ENCODE measurements around the gene PNKD. TPM values are rescaled to one million over a fixed set of nuclear protein-coding genes. Genes with fewer than 3 reads are reported as not detected.
"Not testable (repeated sequence)": the region's sequence is repeated elsewhere in the genome, so short reads cannot be mapped to it uniquely, and the experiment has no call there.

Gene PNKD
- total and polyA plus RNA-seq, 3 donors from 2014 or later, result 79.3 to 90.7 (median 84.2) TPM

- Histone ChIP-seq H3K9me3 (no peaks in the 10 kb centered on the region), H3K36me3 (ENCODE audit: low read depth, missing control alignments) (no peaks in the 10 kb centered on the region), H3K27ac (peak overlapping the region in 1 of 2 donors; percentile 69), H3K4me3 (peak overlapping the region in 1 of 2 donors; percentile 92), H3K4me1 (peaks cover 30% of the 10 kb centered on the region), H3K27me3 (no peaks in the 10 kb centered on the region)
- no peak for DNase-seq
- intact Hi-C loops (cut with DNase I; ENCODE audit: low total_unique reads), result no loop called here
- WGBS, 2 donors, result 36 to 37% methylated on average over 4 of the region's 4 CpGs
- TF ChIP-seq, protein P1, sequence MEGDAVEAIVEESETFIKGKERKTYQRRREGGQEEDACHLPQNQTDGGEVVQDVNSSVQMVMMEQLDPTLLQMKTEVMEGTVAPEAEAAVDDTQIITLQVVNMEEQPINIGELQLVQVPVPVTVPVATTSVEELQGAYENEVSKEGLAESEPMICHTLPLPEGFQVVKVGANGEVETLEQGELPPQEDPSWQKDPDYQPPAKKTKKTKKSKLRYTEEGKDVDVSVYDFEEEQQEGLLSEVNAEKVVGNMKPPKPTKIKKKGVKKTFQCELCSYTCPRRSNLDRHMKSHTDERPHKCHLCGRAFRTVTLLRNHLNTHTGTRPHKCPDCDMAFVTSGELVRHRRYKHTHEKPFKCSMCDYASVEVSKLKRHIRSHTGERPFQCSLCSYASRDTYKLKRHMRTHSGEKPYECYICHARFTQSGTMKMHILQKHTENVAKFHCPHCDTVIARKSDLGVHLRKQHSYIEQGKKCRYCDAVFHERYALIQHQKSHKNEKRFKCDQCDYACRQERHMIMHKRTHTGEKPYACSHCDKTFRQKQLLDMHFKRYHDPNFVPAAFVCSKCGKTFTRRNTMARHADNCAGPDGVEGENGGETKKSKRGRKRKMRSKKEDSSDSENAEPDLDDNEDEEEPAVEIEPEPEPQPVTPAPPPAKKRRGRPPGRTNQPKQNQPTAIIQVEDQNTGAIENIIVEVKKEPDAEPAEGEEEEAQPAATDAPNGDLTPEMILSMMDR (IDR thresholded peaks at IDR 0.05), result no peak
- TF ChIP-seq POLR2A (IDR thresholded peaks at IDR 0.05), result no peak
Observed at GRCh38 chr2:218271487-218271797, 1.1 kb downstream of the PNKD start.

GRCh38 chr2:218271865-218272530, 1.7 kb downstream of the PNKD start:
- H3K4me1 ChIP-seq, result peaks cover 30% of the 10 kb centered on the region
- WGBS, 2 donors, result 44 to 49% methylated on average over 4 to 5 of the region's 5 CpGs

DNA sequence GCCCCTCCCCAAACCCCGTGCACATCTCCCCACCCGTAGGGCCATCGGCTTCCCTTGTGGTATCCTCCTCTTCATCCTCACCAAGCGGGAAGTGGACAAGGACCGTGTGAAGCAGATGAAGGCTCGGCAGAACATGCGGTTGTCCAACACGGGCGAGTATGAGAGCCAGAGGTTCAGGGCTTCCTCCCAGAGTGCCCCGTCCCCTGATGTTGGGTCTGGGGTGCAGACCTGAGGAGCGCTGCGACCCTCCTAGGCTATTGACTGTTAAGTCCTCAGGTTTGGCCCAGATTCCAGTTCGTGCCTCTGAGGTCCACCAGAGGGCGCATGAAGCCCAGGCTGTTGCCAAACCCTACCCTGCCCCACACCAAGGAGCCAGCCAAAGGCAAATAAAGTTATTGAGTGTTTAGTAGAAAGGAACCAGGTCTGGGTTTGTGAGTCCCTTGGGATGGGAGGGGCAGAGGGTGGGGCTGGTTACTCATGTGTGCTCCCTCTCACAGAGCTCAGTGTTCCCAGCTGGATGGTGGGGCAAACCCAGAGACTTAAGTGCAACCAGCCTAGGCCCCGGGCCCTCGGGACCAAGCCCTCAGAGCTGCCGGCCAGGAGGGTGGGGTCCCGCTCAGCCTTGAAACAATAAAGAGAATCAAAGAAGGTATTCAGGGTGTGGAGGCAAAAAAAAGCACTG, 2.4 kb downstream of the PNKD start:
- no peaks in the 10 kb centered on the region for H3K36me3 ChIP-seq (ENCODE audit: low read depth, missing control alignments)
- H3K9me3 ChIP-seq, result no peaks in the 10 kb centered on the region
- no peak overlapping the region for H3K4me3 ChIP-seq
- 28 to 32% methylated on average over 13 to 18 of the region's 18 CpGs for WGBS, 2 donors
- no peak for TF ChIP-seq POLR2A (IDR thresholded peaks at IDR 0.05)
- TF ChIP-seq, protein P1 (IDR thresholded peaks at IDR 0.05), result peak; percentile 85 to 87 (median 86)
- intact Hi-C loops (cut with DNase I; ENCODE audit: low total_unique reads), result no loop called here
- peak overlapping the region; percentile 21 to 71 for H3K27ac ChIP-seq
- H3K27me3 ChIP-seq, result no peaks in the 10 kb centered on the region
- DNase-seq, result peak; percentile 85
- peaks cover 30% of the 10 kb centered on the region for H3K4me1 ChIP-seq

More at GRCh38 chr2:218271865-218272530, 1.7 kb downstream of the PNKD start:
- Histone ChIP-seq H3K36me3 (ENCODE audit: low read depth, missing control alignments) (no peaks in the 10 kb centered on the region), H3K4me3 (no peak overlapping the region), H3K27me3 (no peaks in the 10 kb centered on the region), H3K27ac (peak overlapping the region; percentile 21 to 56), H3K9me3 (no peaks in the 10 kb centered on the region)
- DNase-seq, result no peak
- no peak for TF ChIP-seq POLR2A (IDR thresholded peaks at IDR 0.05)
- TF ChIP-seq, protein P1 (IDR thresholded peaks at IDR 0.05), result no peak
- intact Hi-C loops (cut with DNase I; ENCODE audit: low total_unique reads), result no loop called here

GRCh38 chr2:218273214-218273907, 3.0 kb downstream of the PNKD start:
- not testable (repeated sequence) for H3K4me3 ChIP-seq
- H3K4me1 ChIP-seq, result peaks cover 30% of the 10 kb centered on the region

DNA sequence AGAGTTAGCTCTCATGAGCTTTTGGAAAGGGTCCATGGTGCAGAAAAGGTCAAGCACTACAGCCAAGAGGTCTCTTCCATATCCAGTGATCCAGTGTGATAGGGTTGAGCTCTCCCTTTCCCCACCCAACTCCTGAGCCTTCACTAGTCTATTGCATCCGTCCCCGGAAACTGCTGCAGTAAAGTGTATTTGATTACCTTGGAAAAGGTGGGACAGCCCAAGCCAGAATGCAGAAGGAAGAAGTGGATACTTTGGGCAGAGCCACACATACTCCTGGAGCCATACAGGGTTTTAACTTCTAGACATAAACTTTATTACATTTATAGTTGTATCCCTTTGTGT, 3.6 kb downstream of the PNKD start:
- Histone ChIP-seq H3K9me3 (no peaks in the 10 kb centered on the region), H3K4me3 (no peak overlapping the region), H3K27ac (no peak overlapping the region), H3K36me3 (ENCODE audit: low read depth, missing control alignments) (no peaks in the 10 kb centered on the region), H3K27me3 (no peaks in the 10 kb centered on the region), H3K4me1 (peaks cover 27% of the 10 kb centered on the region)
- DNase-seq, result no peak
- TF ChIP-seq POLR2A (IDR thresholded peaks at IDR 0.05), result no peak
- TF ChIP-seq, protein P1 (IDR thresholded peaks at IDR 0.05), result no peak
- intact Hi-C loops (cut with DNase I; ENCODE audit: low total_unique reads), result no loop called here
- 81 to 90% methylated on average over 2 of the region's 2 CpGs for WGBS, 2 donors

More at GRCh38 chr2:218273214-218273907, 3.0 kb downstream of the PNKD start:
- 79 to 87% methylated on average over 8 of the region's 8 CpGs for WGBS, 2 donors
- H3K36me3 ChIP-seq (ENCODE audit: low read depth, missing control alignments); H3K9me3 ChIP-seq; DNase-seq; H3K27me3 ChIP-seq; intact Hi-C loops (cut with DNase I; ENCODE audit: low total_unique reads): not testable (repeated sequence)
- peak overlapping the region; percentile 21 to 71 for H3K27ac ChIP-seq
